GM19372 (cell line): ENCODE measurements around the gene CCDC106.

ENCODE experiments used
- ATAC-seq: cut with Tn5 transposase; IDR thresholded peaks from one replicate; pipeline ENCODE4 v1.9.1; 2021; ENCODE audit warnings: mild to moderate bottlenecking, low read depth, moderate library complexity; ENCODE audit not compliant: unreplicated experiment

CCDC106 gene

DNA sequence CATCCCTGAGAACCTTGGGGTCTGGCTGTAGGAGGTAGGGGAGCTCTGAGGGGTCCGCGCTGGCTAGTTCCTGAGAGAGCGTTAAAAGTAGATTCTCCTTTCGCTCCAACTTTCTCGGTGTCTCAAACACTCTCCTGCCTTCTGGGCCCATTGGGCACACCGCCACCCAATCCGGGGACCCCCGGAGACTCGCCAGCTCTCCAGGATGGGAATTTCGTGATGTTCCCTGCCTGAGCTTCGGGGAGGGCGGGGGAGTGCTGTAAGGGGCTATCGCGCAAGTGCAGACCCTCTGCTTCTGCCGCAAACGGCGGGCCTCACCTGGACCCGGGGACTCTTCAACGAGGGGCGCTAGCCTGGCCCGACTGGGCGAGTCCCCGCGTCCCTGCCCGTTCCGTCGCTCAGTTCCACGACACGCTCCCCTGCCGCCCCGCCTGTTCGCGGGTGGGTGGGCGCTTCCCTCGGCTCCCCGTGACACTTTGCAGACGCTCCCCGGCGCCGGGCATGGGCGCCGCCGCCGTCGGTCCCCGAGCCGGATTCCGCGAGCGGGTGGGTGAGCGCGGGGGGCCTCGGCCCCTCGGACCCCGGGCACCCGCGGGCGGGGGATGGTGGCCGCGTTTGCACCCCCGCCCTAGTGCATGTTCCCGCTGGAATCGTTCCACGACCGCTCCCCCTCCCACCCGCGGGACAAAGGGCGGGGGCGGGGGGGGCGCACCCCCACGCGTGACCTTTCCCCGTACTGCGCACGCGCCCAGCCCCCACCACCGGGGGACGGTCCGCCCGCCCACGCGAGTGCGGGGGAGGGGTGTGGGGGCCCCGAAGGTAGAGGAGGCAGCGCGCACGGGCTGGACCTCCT, at the start of gene CCDC106:
Gene CCDC106, plus strand, starts transcription at position 481 of the 853 bp plus-strand sequence. CDS start 835 bp downstream, outside the sequence.
- no peak for ATAC-seq

DNA sequence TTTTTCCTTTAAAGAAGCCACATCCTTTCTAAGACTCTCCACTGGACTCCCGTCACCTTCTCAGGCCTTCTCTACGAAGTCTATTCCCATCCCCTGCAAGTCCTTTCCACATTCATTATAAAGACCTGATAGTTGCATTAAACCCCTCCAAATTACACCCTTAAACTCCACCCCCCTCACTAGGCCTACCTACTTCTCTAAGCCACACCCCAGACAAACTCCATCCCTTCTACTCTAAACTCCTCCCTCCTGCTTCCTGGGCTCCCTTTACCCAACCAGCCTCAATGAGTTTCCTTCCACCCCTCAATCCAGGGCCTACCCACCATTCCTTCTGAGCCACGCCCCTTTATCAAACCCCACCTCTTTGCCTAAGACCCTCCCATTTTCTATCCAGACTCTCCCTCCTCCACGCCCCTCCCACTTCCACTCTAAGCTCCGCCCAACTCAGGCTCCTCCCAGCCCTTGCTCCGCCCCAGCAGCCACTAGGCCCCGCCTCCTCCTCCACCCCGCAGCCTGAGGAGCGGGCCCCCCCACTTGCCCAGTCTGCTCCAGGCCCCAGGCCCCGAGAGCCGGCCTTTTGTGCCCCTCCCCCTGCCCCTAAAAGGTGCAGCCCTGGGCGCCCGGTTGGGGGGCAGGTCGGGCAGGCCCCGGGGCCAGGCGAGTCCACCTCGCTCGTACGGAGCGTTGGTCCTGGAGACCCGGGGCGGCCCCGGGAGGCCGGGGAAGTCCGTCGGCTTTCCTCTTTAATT, 49.1 kb upstream of the CCDC106 start:
- peak; percentile 45 for ATAC-seq

- peak; percentile 46 for ATAC-seq
Measured at GRCh38 chr19:55599468-55599841, 48.6 kb upstream of the CCDC106 start, which contains the start of gene FIZ1. TSS of gene FIZ1 (minus strand) at chr19:55599517. CDS start at chr19:55597865, 1,652 bp downstream.

GRCh38 chr19:55599842-55600661, 48.0 kb upstream of the CCDC106 start, which contains the start of gene ZNF524:
TSS of gene ZNF524 (plus strand) at chr19:55600288. CDS start at chr19:55602113, 1,825 bp downstream.
- peak; percentile 42 for ATAC-seq

- no peak for ATAC-seq
Measured at GRCh38 chr19:55600662-55601028, 47.4 kb upstream of the CCDC106 start.

DNA sequence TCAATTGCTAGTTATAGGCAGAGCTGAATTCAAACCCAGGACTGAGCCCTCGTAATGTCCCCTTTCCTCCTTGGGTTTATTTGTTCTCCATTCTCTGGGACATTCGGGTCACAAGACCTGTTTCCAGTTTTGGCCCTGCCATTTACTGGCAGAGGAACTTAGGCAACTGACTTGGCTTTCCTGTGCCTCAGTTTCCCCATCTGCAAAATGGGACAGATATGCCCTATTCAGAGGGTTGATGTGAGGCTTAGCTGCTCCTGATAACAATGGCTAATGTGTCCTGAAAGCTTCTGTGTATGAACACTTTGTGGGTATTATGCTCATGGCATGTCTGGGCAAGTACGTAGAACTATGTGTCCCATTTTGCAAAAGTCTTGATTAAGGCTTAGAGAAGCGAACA, 46.9 kb upstream of the CCDC106 start:
- ATAC-seq = no peak

DNA sequence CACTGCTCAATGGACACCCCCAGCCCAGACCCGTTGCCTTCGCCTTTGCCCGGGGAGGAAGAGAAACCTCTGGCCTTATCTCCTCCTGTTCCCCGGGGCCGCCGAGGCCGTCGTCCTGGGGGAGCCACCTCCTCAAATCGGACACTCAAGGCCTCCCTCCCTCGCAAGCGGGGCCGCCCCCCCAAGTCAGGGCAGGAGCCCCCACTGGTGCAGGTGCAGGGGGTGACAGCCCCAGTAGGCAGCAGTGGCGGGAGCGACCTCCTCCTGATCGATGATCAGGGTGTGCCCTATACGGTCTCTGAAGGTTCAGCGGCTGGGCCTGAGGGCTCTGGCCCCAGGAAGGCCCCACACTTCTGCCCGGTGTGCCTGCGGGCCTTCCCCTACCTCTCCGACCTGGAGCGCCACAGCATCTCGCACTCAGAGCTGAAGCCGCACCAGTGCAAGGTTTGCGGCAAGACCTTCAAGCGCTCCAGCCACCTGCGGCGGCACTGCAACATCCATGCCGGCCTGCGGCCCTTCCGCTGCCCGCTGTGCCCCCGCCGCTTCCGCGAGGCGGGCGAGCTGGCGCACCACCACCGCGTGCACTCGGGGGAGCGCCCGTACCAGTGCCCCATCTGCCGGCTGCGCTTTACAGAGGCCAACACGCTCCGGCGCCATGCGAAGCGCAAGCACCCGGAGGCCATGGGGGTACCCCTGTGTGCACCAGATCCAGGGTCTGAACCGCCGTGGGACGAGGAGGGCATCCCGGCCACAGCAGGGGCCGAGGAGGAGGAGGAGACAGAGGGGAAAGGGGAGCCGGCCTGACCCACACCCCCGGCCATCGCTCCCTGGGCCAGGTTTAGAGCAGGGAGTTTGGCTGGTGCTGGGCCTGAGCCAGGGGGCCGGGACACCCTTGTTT, 45.7 kb upstream of the CCDC106 start:
- no peak for ATAC-seq

DNA sequence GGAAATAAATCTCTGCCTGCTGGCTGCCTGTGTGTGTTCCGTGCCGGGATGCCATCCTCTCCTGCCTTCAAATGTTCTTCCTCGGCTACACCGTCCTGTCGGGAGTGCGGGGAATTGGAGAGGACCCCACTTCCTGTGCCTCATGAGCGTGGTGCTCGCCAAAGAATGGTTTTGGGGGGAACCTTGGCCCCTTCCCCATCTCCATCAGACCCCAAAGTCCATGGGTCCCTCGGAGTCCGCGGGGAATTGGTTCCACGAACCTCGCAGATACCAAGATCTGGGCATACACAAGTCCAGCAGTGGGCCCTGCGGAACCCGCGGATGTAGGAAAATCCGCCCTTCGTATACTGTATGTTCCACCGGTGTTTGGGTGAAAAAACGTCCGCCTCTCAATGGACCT, 44.9 kb upstream of the CCDC106 start:
- ATAC-seq = no peak

GRCh38 chr19:55603581-55604292, 44.3 kb upstream of the CCDC106 start:
- ATAC-seq = no peak

DNA sequence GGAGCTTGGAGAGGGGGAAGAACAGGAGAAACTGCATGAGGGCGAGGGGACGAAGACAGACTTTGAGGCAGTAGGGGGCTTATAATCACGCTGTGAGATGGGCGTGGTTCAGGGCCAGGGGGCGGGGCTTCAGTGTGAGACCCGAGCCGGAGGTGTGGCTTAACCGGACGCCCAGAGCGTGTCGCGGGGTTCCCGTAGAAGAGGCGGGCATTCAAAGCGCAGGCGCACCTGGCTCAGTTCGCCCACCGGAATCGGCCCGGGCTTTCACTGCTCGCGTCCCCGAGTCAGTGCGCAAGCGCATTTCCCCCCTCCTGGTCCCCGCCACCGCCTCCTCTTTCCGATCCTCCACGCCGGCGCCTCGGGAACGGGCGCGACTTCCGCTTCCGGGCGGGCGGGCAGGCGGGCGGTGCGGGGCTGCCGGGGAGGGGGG, 42.8 kb upstream of the CCDC106 start:
- ATAC-seq = peak; percentile 73

DNA sequence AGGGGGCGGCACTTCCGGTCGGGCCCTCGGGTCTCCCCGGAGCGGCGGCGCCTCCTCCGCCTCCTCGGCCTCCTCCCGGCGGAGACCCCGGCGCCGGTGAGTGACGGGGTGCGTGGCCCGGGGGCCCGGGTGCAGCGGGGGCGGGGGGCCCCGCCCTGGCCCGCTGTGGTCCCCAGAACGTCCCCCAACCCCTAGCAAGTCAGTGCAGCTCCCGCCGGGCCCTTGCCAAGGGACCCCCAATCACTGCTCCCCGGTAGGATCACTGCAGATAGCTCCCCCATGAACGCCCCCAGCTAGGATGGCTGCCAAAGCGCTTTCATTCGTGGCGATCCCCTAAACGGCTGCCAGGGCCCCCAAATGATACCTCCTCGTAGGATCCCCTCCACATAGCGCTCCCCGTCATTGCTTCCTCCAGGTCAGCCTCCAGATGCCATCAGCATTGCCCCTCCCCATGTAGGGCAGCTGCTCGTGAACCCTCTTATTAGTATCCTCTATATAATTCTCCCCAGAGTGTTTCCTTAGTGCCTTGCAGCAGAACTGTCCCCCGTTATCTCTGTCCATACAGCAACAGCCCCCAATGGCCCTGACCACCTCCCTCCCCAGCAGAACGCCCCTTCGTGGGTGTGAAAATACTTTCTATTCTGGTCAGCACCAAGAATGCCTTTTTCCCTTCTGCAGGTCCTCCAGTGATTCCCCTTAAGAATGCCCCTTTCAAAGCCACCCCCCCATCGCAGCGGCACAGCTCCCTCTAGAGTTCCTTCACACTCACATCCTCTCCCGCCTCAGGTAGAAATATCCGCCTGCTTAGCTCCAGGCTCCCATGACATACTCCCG, 42.2 kb upstream of the CCDC106 start, which contains the start of gene ZNF865:
Gene ZNF865, plus strand, starts transcription at position 11 of the 834 bp plus-strand sequence. CDS start 7,972 bp downstream, outside the sequence.
- no peak for ATAC-seq

DNA sequence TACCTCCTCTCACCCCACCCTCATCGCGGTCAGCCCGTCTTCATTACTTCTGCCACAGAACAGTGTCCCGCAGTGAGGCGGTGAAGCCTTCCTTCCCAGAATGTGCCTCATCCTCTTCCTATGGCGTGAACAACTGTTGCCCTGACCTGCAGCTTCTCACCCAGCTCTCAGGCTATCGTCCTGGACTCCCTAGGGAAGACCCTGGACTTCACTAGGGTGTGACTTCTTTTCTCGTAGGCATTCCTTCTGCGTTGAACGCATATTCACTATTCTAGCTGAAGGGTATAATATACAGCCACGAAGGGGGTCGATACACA, 41.6 kb upstream of the CCDC106 start:
- ATAC-seq = no peak

DNA sequence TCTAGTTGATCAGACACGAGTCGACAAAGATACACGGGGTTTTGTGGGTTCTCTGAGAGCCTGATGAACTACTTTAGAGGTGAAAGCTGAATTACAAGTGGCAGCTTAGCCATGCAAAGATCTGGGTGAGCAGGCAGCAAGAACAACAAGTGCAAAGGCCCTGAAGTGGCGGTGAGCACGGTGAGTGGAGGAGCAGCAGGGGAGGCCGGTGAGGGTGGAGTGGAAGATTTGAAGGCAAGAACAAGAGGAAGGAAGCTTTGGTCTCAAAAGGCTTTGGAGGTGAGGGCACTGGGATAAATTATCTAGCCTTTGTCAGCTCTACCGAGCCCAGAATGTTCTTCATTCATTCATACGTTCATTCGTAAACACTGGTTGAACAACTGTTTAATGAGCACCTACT, 41.2 kb upstream of the CCDC106 start:
- ATAC-seq = no peak

DNA sequence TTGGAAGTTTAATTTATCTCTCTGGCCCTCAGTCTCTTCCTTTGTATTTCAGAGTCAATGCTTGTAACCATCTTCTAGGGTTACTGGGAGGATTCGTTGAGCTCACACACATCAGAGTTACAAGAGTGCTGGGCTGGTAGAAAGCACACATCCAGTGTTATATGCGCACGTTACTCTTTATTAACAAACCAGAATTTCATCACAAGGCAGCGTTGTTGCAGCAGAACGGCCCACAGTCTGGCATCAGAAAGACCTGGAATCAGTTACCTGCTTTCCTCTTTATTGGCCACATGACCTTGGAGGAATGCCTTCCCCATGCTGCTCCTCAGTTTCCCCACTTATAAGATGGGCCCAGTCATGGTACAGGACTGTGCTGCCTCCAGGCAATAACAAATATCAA, 38.7 kb upstream of the CCDC106 start:
- no peak for ATAC-seq

DNA sequence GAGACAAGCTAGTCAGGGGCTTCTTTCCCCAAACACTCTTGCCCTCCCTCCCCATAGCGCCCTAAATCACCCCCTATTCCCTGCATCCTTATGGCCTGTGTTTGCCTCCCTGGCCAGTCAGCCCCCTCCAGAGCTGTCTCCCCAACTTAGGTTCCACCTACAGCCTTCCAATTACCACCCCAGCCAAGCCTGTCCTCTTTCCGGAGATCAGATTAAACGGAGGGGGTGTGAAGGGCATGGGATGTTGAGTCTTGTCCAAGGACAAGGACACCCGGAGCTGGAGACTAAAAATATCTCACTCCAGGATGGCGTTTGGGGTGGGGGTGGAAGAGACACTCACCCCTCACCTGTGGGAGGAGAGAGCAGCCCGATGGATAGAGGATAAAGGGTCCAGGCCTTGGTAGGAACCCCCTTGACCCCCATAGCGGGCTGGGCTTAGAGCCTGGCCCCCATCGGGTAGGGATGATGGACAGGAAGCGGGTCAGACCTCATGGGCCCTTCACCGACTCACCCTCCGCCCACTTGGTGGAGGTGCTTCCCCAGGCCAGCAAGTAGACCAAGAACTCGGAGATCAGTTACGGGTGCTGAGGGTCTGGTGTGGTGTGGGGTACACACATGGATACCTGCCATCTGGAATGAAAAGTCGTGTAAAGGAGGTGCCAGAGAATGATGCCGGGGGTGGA, 36.6 kb upstream of the CCDC106 start:
- no peak for ATAC-seq

- ATAC-seq = no peak
Measured at GRCh38 chr19:55611983-55612645, 35.9 kb upstream of the CCDC106 start.

- no peak for ATAC-seq
Measured at GRCh38 chr19:55613396-55613795, 34.6 kb upstream of the CCDC106 start.
